Esophagus squamous epithelium (tissue), 4 donors: ENCODE results near the gene COL24A1.

Experiments
- CTCF ChIP-seq, 6 experiments: fragments of 450-650 bp in 4 of 6; fragments of 200-600 bp in 2 of 6; sonication (generic) in 2 of 6; IDR thresholded peaks; one replicate each; pipeline ENCODE4 v1.5.1; 2016 to 2019; ENCODE audit warnings: antibody characterized with exemption in 6 of 6, mild to moderate bottlenecking in 4 of 6, moderate library complexity in 4 of 6
- POLR2A ChIP-seq, 4 donors: fragments of 450-650 bp; IDR thresholded peaks; one replicate each; pipeline ENCODE4 v1.6.1; 2017; ENCODE audit warnings: antibody characterized with exemption in 4 of 4, mild to moderate bottlenecking in 4 of 4, moderate library complexity in 3 of 4

GRCh38 chr1:85689775-85690404 is 466.7 kb downstream of the COL24A1 start:
- no peak for TF ChIP-seq CTCF (IDR thresholded peaks at IDR 0.05)
- no peak for TF ChIP-seq POLR2A (IDR thresholded peaks at IDR 0.05)
